K562 (cell line): ENCODE results near the gene PCDH12. TPM values are rescaled to one million over a fixed set of nuclear protein-coding genes. Genes with fewer than 3 reads are reported as not detected.

Source experiments
- ARNT ChIP-seq, 2 experiments: fragments of 450-650 bp; IDR thresholded peaks; 2 replicates each; pipeline ENCODE4 v1.6.1; 2016; ENCODE audit warnings: mild to moderate bottlenecking in 1 of 2
- ETV1 ChIP-seq: fragments of 450-650 bp; conservative IDR thresholded peaks from 2 replicates; pipeline ENCODE4 v1.6.1; 2016; ENCODE audit warnings: missing genetic modification characterization, control low read depth, low read depth, missing compliant biosample characterization
- FOXJ3 ChIP-seq: sonication (generic); formaldehyde crosslinking; IDR thresholded peaks from 2 replicates; pipeline ENCODE4 v1.4.0; 2020; ENCODE audit warnings: mild to moderate bottlenecking, missing genetic modification reagents
- HDGF ChIP-seq: fragments of 450-650 bp; IDR thresholded peaks from 2 replicates; pipeline ENCODE4 v1.6.1; 2016
- MGA ChIP-seq: fragments of 450-650 bp; IDR thresholded peaks from 2 replicates; pipeline ENCODE4 v1.6.1; 2016; ENCODE audit warnings: mild to moderate bottlenecking, moderate library complexity
- SMC3 ChIP-seq: conservative IDR thresholded peaks from 2 replicates; pipeline ENCODE4 v1.6.1; 2011; ENCODE audit warnings: low read depth, low read length, improper control_type of control experiment; ENCODE audit not compliant: insufficient read depth
- SOX6 ChIP-seq: fragments of 450-650 bp; IDR thresholded peaks from 2 replicates; pipeline ENCODE4 v1.6.1; 2014; ENCODE audit warnings: mild to moderate bottlenecking
- TBP ChIP-seq: optimal IDR thresholded peaks from 2 replicates; pipeline ENCODE3; 2011; ENCODE audit warnings: low read depth, low read length, improper control_type of control experiment
- ZNF124 ChIP-seq: sonication (generic); formaldehyde crosslinking; IDR thresholded peaks from 2 replicates; pipeline ENCODE4 v1.8.1; 2022; ENCODE audit warnings: missing genetic modification reagents
- ZNF766 ChIP-seq: fragments of 200-800 bp; sonication (Bioruptor generic); conservative IDR thresholded peaks from 2 replicates; pipeline ENCODE4 v1.6.1; 2016; ENCODE audit warnings: missing genetic modification characterization, missing compliant biosample characterization
- ZNF77 ChIP-seq: fragments of 250-450 bp; sonication (Bioruptor Pico); IDR thresholded peaks from 2 replicates; pipeline ENCODE4 v1.5.0; 2020
- polyA plus RNA-seq, 8 experiments: library from polyadenylated mRNA; depleted of rRNA in 4 of 8; stranded (reverse) in 5 of 8; unstranded in 3 of 8; fragments of >200 nt; fragmentation: Nextera tagmentation in 2 of 8; fragmentation: Illumina TruSeq in 1 of 8; extraction: Ambion mirVana in 2 of 8; extraction: Trizol in 1 of 8; gene quantifications; 2 replicates each; pipeline versions ENCODE4 v1.2.1 to v1.2.3, GENCODE V29; 2011 to 2014; ENCODE audit warnings: inconsistent platforms in 1 of 8, missing spikeins in 1 of 8
- total RNA-seq, 7 experiments: library from RNA; depleted of rRNA in 6 of 7; stranded (reverse); fragments of >200 nt in 6 of 7; fragmentation: Illumina TruSeq in 2 of 7; extraction: Trizol in 2 of 7; gene quantifications; 2 replicates each; pipeline versions ENCODE4 v1.2.1 to v1.2.3, GENCODE V29; 2011 to 2021; ENCODE audit warnings: low replicate concordance in 1 of 7
- TF ChIP-seq, protein P1 (sequence below): IDR thresholded peaks from 2 replicates; pipeline ENCODE4 v1.6.1; 2011; ENCODE audit warnings: borderline replicate concordance, low read depth, mild to moderate bottlenecking, moderate library complexity, low read length; ENCODE audit not compliant: insufficient read depth, poor library complexity, severe bottlenecking

PCDH12 gene
- total and polyA plus RNA-seq, 9 of the 15 experiments (the other 6 are each of a cell fraction or from before 2014, with no cell fraction given), result 0.01 to 0.04 (median 0.01) TPM; not detected in 4

DNA sequence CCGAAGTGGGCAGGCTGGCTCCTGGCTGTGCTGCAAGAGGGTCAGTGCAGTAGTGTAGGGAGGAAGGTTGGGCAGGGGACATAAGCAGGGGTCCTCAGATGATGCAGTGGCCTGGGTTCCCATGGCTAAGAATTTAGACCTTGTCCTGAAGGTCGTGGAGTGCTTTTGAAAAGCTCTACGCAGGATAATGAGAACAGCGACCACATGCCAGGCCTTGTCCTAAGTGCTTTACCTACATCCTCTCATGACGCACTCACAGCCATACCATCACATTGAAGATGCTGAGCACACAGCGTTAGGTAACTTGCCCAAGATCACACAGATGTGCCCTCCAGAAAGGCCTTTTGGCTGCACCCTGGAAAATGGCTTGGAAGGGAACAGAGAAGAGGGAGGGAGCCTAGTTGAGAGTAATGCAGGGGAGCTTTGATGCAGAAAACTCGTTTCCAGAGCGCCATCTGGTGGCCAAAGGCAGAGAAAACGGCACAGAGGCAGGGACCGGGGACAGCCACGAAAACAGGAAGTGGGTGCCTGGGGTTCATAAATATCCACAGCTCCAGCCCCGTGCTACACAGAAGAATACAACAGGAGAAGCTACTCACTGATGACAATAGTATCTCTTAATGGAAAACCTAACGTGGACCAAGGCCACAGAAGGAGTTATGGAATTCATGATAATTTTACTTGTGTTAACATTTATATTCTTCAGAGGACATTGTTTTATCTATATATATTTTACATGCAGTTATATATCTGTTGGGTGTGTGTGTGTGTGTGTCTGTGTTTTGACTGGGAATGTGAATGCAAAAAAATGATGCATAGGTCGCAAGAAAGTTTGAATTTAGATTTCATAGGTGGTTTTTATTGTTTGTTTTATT lies 2.7 kb upstream of the PCDH12 start (continued):
- TF ChIP-seq MGA, result peak; percentile 18; the same call in 1 of the 2 replicates
- TF ChIP-seq, protein P1, sequence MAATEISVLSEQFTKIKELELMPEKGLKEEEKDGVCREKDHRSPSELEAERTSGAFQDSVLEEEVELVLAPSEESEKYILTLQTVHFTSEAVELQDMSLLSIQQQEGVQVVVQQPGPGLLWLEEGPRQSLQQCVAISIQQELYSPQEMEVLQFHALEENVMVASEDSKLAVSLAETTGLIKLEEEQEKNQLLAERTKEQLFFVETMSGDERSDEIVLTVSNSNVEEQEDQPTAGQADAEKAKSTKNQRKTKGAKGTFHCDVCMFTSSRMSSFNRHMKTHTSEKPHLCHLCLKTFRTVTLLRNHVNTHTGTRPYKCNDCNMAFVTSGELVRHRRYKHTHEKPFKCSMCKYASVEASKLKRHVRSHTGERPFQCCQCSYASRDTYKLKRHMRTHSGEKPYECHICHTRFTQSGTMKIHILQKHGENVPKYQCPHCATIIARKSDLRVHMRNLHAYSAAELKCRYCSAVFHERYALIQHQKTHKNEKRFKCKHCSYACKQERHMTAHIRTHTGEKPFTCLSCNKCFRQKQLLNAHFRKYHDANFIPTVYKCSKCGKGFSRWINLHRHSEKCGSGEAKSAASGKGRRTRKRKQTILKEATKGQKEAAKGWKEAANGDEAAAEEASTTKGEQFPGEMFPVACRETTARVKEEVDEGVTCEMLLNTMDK, result peak; percentile 41
- 0 out of 4 replicates have a peak, but pooled peaks of 1 of the 2 experiments have one; percentile 59 for TF ChIP-seq ARNT (IDR thresholded peaks at IDR 0.05)
- peak; percentile 84 for TF ChIP-seq ETV1 (tag)
- peak; percentile 48; the same call in 1 of the 2 replicates for TF ChIP-seq SOX6
- TF ChIP-seq ZNF124 (CRISPR knock-in tag), result no peak
- 0 out of 2 replicates have a peak, but pooled peaks have one; percentile 24 for TF ChIP-seq ZNF766 (CRISPR knock-in tag)
- 0 out of 2 replicates have a peak, but pooled peaks have one; percentile 29 for TF ChIP-seq HDGF
- TF ChIP-seq SMC3, result peak; percentile 91
- TF ChIP-seq TBP, result peak; percentile 34
- no peak for TF ChIP-seq FOXJ3 (CRISPR knock-in tag)
- no peak for TF ChIP-seq ZNF77 (CRISPR knock-in tag)
